ENCODE data around the gene HECA. TPM values are rescaled to one million over a fixed set of nuclear protein-coding genes. Genes with fewer than 3 reads are reported as not detected.

HECA gene
- polyA plus RNA-seq, 1 of the 3 experiments (the other 2 are of a cell fraction): 1.6 TPM

DNA sequence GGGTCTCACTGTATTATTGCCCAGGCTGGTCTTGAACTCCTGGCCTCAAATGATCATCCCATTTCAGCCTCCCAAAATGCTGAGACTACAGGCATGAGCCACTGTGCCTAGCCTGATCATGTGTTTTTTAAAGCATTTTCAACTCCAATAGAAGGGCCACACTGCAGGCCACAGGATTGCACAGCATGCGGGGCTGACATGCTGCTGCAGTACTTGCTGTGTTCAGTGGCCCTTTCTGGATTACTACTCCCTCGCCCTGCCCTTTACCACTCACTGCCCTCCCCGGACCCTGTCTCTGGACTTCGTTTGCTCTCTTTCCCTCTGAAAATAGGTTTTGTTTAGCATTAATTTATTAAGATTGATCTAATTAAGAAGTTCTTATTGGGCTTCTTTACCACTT is 37.3 kb downstream of the HECA start:
- H3K4me3 ChIP-seq (ENCODE audit: low read depth in 2 of 2, low read length in 1 of 2): no peak overlapping the region
- no peaks in the 10 kb centered on the region for H3F3A ChIP-seq (replicated peaks; ENCODE audit: insufficient read depth)
- no peaks in the 10 kb centered on the region for H3K9me2 ChIP-seq
- H2AFZ ChIP-seq (ENCODE audit: low read depth): no peak overlapping the region
- no peak overlapping the region for H3K9ac ChIP-seq
- peaks cover 0 to 10% of the 10 kb centered on the region in 2 experiments for H3K36me3 ChIP-seq (replicated peaks in 1 of 2; ENCODE audit: control insufficient read depth in 1 of 2, insufficient read depth in 2 of 2, low read length in 1 of 2)
- DNase-seq: no peak
- ChIA-PET POLR2A (no interaction called here), CTCF (no interaction called here)
- no peaks in the 10 kb centered on the region for H3K79me2 ChIP-seq (ENCODE audit: insufficient read depth)
- no peaks in the 10 kb centered on the region for H3K27me3 ChIP-seq (ENCODE audit: insufficient read depth)
- 92% methylated on average over 4 of the region's 4 CpGs for WGBS (ENCODE audit: low lambda C conversion rate)
- no peak overlapping the region for H3K27ac ChIP-seq (ENCODE audit: low read depth in 2 of 2, low read length in 1 of 2)
- H3K4me2 ChIP-seq: no peak overlapping the region
- no peaks in the 10 kb centered on the region for H3K9me3 ChIP-seq
- H4K20me1 ChIP-seq (ENCODE audit: insufficient read depth): no peaks in the 10 kb centered on the region
- no peaks in the 10 kb centered on the region for H3K4me1 ChIP-seq (ENCODE audit: control insufficient read depth in 1 of 2, insufficient read depth in 2 of 2, low read depth in 1 of 2, low read length in 1 of 2)
- TF ChIP-seq RXRA (IDR thresholded peaks at IDR 0.05; ENCODE audit: borderline replicate concordance, low read depth): no peak
- TF ChIP-seq SIN3A (IDR thresholded peaks at IDR 0.05; ENCODE audit: borderline replicate concordance, low read depth, low read length): no peak
- no peak for TF ChIP-seq NRF1 (IDR thresholded peaks at IDR 0.05; ENCODE audit: low read depth, low read length)
- TF ChIP-seq FOSL2 (IDR thresholded peaks at IDR 0.05; ENCODE audit: borderline replicate concordance, low read depth): no peak
- no peak for TF ChIP-seq MXI1 (IDR thresholded peaks at IDR 0.05; ENCODE audit: low read depth, low read length)
- no peak for TF ChIP-seq RAD21 (IDR thresholded peaks at IDR 0.05; ENCODE audit: low read length)
- TF ChIP-seq POLR2AphosphoS5 (IDR thresholded peaks at IDR 0.05; ENCODE audit: low read depth, low read length): no peak
- no peak for TF ChIP-seq FOXM1 (IDR thresholded peaks at IDR 0.05; ENCODE audit: low read depth)
- no peak for TF ChIP-seq SMC3 (IDR thresholded peaks at IDR 0.05; ENCODE audit: low read depth, low read length)
- TF ChIP-seq TEAD4 (IDR thresholded peaks at IDR 0.05; ENCODE audit: borderline replicate concordance, insufficient read depth): no peak
- TF ChIP-seq, protein P1, sequence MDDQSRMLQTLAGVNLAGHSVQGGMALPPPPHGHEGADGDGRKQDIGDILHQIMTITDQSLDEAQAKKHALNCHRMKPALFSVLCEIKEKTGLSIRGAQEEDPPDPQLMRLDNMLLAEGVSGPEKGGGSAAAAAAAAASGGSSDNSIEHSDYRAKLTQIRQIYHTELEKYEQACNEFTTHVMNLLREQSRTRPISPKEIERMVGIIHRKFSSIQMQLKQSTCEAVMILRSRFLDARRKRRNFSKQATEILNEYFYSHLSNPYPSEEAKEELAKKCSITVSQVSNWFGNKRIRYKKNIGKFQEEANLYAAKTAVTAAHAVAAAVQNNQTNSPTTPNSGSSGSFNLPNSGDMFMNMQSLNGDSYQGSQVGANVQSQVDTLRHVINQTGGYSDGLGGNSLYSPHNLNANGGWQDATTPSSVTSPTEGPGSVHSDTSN (IDR thresholded peaks at IDR 0.05): no peak

DNA sequence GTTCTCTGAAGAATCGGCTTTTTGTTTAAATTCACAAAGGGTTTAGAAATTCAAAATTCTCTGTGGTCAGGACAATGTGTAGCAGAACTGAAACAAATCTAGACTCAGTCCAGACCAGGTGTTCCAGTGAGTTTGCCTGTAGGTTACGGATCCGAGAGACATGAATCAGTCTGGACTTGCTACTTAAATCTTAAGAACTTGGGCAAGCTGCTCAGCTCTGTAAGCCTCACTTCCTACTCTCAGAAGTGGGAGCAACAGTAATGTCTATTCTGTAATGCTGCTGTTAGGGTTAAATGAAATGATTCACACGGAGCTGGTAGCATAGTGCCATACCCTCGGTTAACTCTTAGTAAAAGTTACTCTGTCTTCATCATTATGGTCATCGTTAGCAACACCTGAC is 37.7 kb downstream of the HECA start:
- TF ChIP-seq, protein P2, sequence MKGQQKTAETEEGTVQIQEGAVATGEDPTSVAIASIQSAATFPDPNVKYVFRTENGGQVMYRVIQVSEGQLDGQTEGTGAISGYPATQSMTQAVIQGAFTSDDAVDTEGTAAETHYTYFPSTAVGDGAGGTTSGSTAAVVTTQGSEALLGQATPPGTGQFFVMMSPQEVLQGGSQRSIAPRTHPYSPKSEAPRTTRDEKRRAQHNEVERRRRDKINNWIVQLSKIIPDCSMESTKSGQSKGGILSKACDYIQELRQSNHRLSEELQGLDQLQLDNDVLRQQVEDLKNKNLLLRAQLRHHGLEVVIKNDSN (IDR thresholded peaks at IDR 0.05; ENCODE audit: borderline replicate concordance, low read depth): no peak
- TF ChIP-seq, protein P3, sequence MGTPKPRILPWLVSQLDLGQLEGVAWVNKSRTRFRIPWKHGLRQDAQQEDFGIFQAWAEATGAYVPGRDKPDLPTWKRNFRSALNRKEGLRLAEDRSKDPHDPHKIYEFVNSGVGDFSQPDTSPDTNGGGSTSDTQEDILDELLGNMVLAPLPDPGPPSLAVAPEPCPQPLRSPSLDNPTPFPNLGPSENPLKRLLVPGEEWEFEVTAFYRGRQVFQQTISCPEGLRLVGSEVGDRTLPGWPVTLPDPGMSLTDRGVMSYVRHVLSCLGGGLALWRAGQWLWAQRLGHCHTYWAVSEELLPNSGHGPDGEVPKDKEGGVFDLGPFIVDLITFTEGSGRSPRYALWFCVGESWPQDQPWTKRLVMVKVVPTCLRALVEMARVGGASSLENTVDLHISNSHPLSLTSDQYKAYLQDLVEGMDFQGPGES (IDR thresholded peaks at IDR 0.05; ENCODE audit: low read depth, low read length): no peak
- no peak for TF ChIP-seq EP300 (IDR thresholded peaks at IDR 0.05; ENCODE audit: borderline replicate concordance in 1 of 2, low read depth in 1 of 2, low read length in 1 of 2)
- no peak for TF ChIP-seq ELF1 (IDR thresholded peaks at IDR 0.05)
- TF ChIP-seq, protein P4, sequence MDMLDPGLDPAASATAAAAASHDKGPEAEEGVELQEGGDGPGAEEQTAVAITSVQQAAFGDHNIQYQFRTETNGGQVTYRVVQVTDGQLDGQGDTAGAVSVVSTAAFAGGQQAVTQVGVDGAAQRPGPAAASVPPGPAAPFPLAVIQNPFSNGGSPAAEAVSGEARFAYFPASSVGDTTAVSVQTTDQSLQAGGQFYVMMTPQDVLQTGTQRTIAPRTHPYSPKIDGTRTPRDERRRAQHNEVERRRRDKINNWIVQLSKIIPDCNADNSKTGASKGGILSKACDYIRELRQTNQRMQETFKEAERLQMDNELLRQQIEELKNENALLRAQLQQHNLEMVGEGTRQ (IDR thresholded peaks at IDR 0.05; ENCODE audit: borderline replicate concordance, low read depth, low read length): no peak
- TF ChIP-seq POLR2AphosphoS5 (IDR thresholded peaks at IDR 0.05; ENCODE audit: low read depth, low read length): no peak
- TF ChIP-seq FOXM1 (IDR thresholded peaks at IDR 0.05; ENCODE audit: low read depth): no peak
- TF ChIP-seq, protein P5, sequence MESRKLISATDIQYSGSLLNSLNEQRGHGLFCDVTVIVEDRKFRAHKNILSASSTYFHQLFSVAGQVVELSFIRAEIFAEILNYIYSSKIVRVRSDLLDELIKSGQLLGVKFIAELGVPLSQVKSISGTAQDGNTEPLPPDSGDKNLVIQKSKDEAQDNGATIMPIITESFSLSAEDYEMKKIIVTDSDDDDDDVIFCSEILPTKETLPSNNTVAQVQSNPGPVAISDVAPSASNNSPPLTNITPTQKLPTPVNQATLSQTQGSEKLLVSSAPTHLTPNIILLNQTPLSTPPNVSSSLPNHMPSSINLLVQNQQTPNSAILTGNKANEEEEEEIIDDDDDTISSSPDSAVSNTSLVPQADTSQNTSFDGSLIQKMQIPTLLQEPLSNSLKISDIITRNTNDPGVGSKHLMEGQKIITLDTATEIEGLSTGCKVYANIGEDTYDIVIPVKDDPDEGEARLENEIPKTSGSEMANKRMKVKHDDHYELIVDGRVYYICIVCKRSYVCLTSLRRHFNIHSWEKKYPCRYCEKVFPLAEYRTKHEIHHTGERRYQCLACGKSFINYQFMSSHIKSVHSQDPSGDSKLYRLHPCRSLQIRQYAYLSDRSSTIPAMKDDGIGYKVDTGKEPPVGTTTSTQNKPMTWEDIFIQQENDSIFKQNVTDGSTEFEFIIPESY (IDR thresholded peaks at IDR 0.05; ENCODE audit: borderline replicate concordance, low read depth): no peak
- no peak for TF ChIP-seq JUND (IDR thresholded peaks at IDR 0.05)
- no peak for TF ChIP-seq NFIC (IDR thresholded peaks at IDR 0.05; ENCODE audit: borderline replicate concordance)
- TF ChIP-seq RCOR1 (IDR thresholded peaks at IDR 0.05; ENCODE audit: low read length): no peak
- no peak for TF ChIP-seq TCF12 (IDR thresholded peaks at IDR 0.05)
- no peak for TF ChIP-seq RXRA (IDR thresholded peaks at IDR 0.05; ENCODE audit: borderline replicate concordance, low read depth)
- no peak overlapping the region for H3K9ac ChIP-seq
- WGBS (ENCODE audit: low lambda C conversion rate): 68% methylated on average over 6 of the region's 6 CpGs
- peaks cover 0 to 10% of the 10 kb centered on the region in 2 experiments for H3K36me3 ChIP-seq (replicated peaks in 1 of 2; ENCODE audit: control insufficient read depth in 1 of 2, insufficient read depth in 2 of 2, low read length in 1 of 2)
- H2AFZ ChIP-seq (ENCODE audit: low read depth): no peak overlapping the region
- ChIA-PET CTCF (no interaction called here), POLR2A (no interaction called here)
- H4K20me1 ChIP-seq (ENCODE audit: insufficient read depth): no peaks in the 10 kb centered on the region
- no peak overlapping the region for H3K27ac ChIP-seq (ENCODE audit: low read depth in 2 of 2, low read length in 1 of 2)
- no peak overlapping the region for H3K4me3 ChIP-seq (ENCODE audit: low read depth in 2 of 2, low read length in 1 of 2)
- H3F3A ChIP-seq (replicated peaks; ENCODE audit: insufficient read depth): no peaks in the 10 kb centered on the region
- H3K9me2 ChIP-seq: no peaks in the 10 kb centered on the region
- H3K79me2 ChIP-seq (ENCODE audit: insufficient read depth): no peaks in the 10 kb centered on the region
- no peaks in the 10 kb centered on the region for H3K4me1 ChIP-seq (ENCODE audit: control insufficient read depth in 1 of 2, insufficient read depth in 2 of 2, low read depth in 1 of 2, low read length in 1 of 2)
- H3K9me3 ChIP-seq: no peaks in the 10 kb centered on the region
- no peak for DNase-seq
- no peaks in the 10 kb centered on the region for H3K27me3 ChIP-seq (ENCODE audit: insufficient read depth)
- H3K4me2 ChIP-seq: no peak overlapping the region
